Stimulated activated CD4-positive, alpha-beta T cell treated with anti-CD3 and anti-CD28 coated beads, TNF-alpha, amount 100 ng/mL, for 1 hour (primary cell): ENCODE results near the gene GLI1.
A peak's percentile ranks its signal among the peaks of the same experiment; 100 is the strongest.

ENCODE experiments used
- DNase-seq, 3 donors: peaks; one replicate each; pipeline ENCODE4 v3.0.0-alpha.2; 2020; ENCODE audit warnings: low read depth in 3 of 3, low spot score in 1 of 3

Gene GLI1

DNA sequence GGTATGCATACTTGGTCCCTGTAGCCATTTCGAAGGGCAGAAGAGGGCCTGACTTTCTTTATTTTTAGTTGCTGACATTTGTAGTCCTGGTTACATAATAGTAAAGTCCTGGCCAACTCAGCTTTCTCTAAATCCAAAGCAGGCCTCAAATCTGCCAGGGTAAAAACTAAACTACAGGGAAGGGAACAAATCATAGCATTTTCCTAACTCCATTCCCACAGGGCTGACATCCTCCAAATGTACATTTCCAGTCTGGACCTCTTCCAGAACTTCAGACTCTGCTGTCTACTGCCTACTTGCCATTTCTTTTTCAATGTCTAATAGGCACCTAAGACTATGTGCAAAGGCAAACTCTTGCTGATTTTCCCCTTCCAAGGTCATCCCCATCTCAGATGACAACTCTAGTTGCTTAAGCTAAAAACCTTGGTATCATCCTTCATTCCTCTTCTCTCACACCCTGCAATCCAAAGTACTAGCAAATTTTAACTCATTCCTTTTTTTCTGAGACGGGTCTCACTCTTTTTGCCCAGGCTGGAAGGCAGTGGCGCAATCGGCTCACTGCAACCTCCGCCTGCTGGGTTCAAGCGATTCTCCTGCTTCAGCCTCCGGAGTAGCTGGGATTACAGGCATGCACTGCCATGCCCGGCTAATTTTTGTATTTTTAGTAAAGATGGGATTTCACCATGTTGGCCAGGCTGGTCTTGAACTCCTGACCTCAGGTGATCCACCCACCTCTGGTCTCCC lies 58.8 kb downstream of the GLI1 start:
- DNase-seq: no peak

DNA sequence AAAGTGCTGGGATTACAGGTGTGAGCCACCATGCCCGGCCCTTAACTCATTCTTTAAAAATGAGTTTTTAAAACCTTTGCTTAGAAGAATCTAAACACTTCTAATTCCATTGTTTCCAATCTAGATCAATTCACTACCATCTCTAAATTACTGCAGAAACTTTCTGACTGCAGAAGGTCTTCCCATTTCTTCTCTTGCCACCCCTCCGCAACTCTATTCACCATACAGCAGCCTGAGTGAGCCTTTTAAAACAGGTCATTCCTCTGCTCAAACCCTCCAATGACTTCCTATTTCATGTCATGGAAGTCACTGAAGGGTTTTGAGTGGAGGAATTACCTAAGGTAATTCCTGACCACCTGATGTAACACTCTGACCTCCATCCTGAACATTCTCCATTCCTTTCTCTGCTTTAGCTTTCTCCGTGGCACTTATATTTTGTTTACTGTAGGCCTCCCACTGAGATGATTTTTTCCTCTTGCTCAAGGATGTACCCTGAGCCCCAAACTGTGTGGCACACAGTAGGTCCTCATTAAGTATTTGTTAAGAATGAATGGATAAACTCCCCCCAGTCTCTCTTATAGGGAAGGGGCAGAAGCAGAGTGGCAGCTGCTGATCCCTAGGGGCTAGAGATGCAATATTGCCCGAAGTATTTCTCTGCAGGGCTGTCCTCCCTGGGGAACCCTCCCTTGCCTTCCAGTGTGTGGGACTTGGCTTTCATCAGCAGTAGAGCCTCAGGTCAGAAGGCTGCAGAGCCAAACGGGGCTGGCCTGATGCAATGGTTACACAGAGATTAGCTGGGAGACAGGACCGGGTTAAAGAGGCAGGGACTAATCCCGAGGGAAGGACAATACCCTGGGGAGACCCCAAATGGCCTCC lies 59.6 kb downstream of the GLI1 start:
- no peak for DNase-seq

DNA sequence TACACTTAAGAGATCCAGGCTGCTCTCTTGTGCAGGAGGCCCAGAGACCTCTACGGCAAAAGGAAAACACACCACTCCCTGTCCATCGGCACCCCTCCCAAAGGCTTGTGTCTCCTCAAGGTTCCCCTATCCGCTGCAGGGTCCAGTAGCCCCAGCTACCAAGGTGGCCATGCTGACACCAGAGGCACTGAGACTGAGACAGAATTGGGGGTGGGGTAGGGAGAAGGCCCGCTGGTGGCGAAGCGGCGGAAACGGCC lies 60.1 kb downstream of the GLI1 start:
- peak in 1 of 3 donors; percentile 28 for DNase-seq

DNA sequence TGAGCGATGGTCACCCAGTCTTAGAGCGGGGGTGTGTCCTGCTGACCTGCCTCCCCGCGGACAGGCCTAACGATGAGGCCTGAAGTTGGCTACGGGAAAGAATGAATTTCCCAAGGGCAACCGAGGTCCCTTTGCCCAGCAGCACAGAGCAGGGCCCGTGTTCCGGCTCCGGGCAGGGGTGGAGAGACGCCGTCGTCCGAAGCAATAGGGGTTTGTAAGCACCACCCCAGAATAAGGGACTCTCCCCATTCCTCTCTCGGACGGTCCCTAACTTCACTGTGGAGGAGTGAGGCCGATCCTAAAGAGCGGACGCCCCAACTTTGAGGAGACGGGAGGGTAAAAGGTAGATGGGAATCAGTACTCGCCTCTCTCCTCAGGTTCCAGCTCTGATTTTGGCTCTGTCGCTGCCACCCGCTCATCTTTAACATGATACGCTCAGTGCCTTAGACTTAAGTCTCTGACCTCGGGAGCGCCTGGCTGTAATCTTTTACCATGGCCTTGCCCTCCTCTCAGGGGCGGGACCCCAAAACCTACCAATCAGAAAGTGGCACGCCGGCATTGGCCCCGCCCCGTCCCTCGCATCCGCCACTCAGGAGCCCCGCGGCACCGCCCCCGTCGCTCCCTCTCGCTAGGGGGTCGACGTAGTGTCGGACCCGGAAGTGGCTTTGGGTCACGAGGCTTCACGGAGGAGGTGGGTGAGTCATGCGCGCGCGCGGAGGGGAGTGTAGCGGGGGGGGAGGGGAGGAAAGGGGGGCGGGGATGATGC lies 60.7 kb downstream of the GLI1 start, which contains the start of gene DDIT3:
Gene DDIT3 (minus strand): TSS at position 462 of the 766 bp plus-strand sequence. CDS start 3,108 bp downstream, outside the sequence.
- DNase-seq: peak; percentile 98 to 100 (median 100)

DNA sequence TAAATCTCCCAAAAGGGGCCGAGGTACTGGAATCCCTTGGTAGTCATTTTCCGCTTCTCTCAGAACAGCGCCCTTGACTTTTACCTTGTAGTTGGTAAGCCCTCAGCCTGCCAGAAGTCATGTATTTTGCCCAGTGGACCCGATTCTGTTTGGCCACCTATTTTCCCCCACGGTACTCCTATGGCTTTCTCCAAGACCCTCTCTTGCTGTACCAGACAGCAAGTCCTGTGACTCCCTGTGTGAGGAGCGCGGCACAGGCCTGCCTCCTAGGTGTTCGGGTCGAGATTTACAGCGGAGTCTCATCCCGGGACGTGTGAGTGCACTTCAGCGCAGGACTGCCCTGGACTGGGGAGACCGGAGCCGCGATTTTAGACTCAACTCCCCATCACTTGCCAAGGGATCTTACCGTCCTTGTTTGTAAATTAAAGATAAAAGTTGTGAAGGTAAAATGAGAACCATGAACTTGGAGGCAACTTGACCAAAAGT lies 62.0 kb downstream of the GLI1 start:
- no peak for DNase-seq
